ENCODE data around the gene DISC1. TPM values are rescaled to one million over a fixed set of nuclear protein-coding genes. Genes with fewer than 3 reads are reported as not detected.

The DISC1 gene
- total and polyA plus RNA-seq, 2 donors (not counting 3 experiments of a cell fraction or from before 2014, with no cell fraction given), result 3.3 to 14.7 TPM

DNA sequence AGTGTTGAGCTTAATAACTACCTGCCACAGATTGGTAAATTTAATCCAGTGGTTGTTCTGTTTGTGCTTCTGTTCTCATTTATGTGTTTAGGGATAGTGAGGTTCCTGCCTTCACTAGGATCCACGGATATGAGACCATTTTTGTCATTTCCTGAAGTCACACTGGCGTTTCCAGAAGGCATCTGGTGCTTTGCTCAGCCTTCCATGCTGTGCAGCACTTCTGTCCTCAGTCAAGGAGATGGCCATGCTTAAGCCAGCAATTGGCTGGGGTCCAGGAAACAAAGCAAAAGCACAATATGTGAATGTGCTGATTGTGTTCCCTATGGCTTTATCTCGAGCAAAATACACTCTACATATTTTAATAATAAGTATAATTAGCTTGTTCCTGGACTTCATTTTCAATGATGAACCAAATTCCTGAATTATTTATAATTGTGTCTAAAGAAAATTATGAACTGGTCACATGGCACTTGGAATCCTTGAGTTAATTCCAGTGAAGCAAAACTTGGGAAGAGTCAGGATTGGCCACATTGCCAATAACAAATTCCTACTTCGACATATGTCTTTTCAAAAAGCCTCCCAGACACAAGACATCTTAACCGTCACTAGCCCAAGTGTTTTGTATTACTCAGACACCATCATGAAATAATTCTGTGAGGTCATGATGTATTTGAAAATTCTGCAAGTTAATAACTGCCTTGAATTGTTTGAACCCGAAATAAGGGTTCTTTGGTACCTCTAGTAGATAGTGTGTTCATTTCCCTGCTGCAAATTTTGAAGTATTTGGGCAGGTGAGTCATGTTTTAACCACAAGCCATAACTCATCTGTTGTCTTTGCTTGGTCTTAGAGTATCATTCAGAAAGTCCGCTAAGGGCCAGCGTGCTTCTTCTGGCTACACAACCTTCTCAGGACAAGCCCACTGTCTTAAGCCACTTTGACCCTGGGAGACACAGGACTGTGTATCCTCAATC, 412.4 kb downstream of the DISC1 start:
- Histone ChIP-seq H3K4me2 (ENCODE audit: insufficient read depth, low read length) (no peak overlapping the region), H3K27ac (ENCODE audit: insufficient read depth, low read depth, low read length) (no peak overlapping the region), H3K9me1 (replicated peaks; ENCODE audit: control insufficient read depth, extremely low read depth, insufficient read depth, low read length) (no peaks in the 10 kb centered on the region), H3K36me3 (ENCODE audit: control insufficient read depth in 2 of 2, extremely low read depth in 1 of 2, insufficient read depth in 2 of 2, low read length in 2 of 2) (no peaks in the 10 kb centered on the region), H3K9me3 (replicated peaks; ENCODE audit: control insufficient read depth, insufficient read depth, low read length) (no peaks in the 10 kb centered on the region), H3K4me3 (replicated peaks in 1 of 3; ENCODE audit: insufficient read depth in 1 of 3, low read depth in 1 of 3, low read length in 3 of 3) (no peak overlapping the region), H3K27me3 (ENCODE audit: control insufficient read depth in 2 of 2, insufficient read depth in 2 of 2, low read length in 2 of 2) (no peaks in the 10 kb centered on the region), H3K9ac (replicated peaks; ENCODE audit: extremely low read depth, insufficient read depth, low read length) (no peak overlapping the region), H2AFZ (ENCODE audit: low read depth, low read length) (no peak overlapping the region), H3K4me1 (ENCODE audit: control insufficient read depth, extremely low read depth, insufficient read depth, low read length) (peaks cover 8% of the 10 kb centered on the region), H3K79me2 (ENCODE audit: control insufficient read depth, insufficient read depth, low read length) (no peaks in the 10 kb centered on the region), H4K20me1 (replicated peaks; ENCODE audit: control insufficient read depth, extremely low read depth, insufficient read depth, low read length) (no peaks in the 10 kb centered on the region)
- CTCF ChIA-PET, result interaction anchor here (0.7 kb wide), 1 partner anchor 95 kb away, joined by 3 read pairs; no protein-coding TSS in a partner anchor
- intact Hi-C loops (cut with micrococcal nuclease) (no loop called here), dilution Hi-C loops (cut with MboI; ENCODE audit: extremely low pct_ligation_motif_present, low sequenced_read_pairs) (no loop called here)
- no TSS peak for BruUV-seq (replicated peaks)
- TF ChIP-seq POLR2A (IDR thresholded peaks at IDR 0.05; ENCODE audit: low read depth, low read length) (no peak), CTCF (IDR thresholded peaks at IDR 0.05; ENCODE audit: extremely low read depth in 1 of 2, insufficient read depth in 1 of 2, low read depth in 1 of 2, low read length in 2 of 2) (no peak), POLR2AphosphoS5 (IDR thresholded peaks at IDR 0.05; ENCODE audit: insufficient read depth, low read depth, low read length) (no peak), MAX (IDR thresholded peaks at IDR 0.05; ENCODE audit: insufficient read depth, insufficient read length) (no peak), MYC (IDR thresholded peaks at IDR 0.05; ENCODE audit: low read depth, low read length) (no peak), EZH2 (IDR thresholded peaks at IDR 0.05; ENCODE audit: borderline replicate concordance, low read depth, low read length, severe bottlenecking) (no peak), JUN (IDR thresholded peaks at IDR 0.05; ENCODE audit: borderline replicate concordance, insufficient read depth, insufficient read length, low read depth) (no peak), FOS (IDR thresholded peaks at IDR 0.05; ENCODE audit: borderline replicate concordance, insufficient read depth, low read length) (no peak)
- DNase-seq (ENCODE audit: low read depth, low spot score) (peak; percentile 66), FAIRE-seq (peak; percentile 84)
- POLR2A ChIA-PET, result no interaction called here
